GM10266 (cell line): Measurements from ENCODE around the gene PHF21A.

Source experiments
- DNase-seq: peaks from one replicate; pipeline ENCODE4 v3.0.0; 2012; ENCODE audit errors: extremely low spot score
- CTCF ChIP-seq: IDR thresholded peaks from 2 replicates; pipeline ENCODE4 v1.5.1; 2012; ENCODE audit warnings: mild to moderate bottlenecking, low read depth; ENCODE audit not compliant: control insufficient read depth, insufficient read depth; ENCODE audit errors: missing control alignments

Gene PHF21A

DNA sequence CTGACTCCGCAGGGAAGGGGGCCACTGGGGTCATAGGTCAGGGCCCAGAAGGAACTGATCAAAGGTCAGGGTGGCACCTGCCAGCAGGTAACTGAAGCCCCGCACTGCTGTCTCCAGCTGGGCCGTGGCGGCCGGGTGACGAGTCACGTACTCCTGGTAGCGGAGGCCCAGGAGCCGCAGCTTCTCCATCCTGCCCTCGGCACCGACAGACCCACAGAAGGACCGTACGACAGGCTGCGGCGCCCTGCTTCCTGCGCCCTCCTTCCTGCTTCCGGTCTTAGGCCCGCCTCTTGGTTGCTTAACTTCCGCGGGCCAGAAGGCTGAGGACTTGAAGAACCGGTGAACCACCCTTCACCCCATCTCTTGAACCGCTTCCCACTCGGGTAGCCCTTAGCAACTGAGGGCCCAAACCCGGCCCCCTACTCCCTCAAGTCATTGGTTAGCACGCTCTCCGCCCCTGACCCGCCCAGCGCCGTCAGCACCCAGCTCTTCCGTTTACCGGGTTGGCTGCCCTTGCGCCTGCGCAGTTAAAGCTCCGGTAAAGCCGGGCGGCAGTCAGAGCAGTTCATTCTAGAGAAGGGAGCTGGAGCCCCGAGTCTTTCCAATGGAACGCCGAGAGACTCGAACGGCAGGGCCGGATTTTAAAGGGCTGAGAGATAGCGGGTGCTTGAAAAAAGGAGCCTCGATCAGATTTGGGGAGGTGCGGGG, 203.5 kb downstream of the PHF21A start, which contains the start of gene PEX16:
Gene PEX16 (minus strand): TSS at position 255 of the 708 bp plus-strand sequence. CDS start 66 bp downstream, at position 189.
- no peak for TF ChIP-seq CTCF
- peak; percentile 98 for DNase-seq

GRCh38 chr11:45917286-45917622, 204.0 kb downstream of the PHF21A start:
- peak; percentile 34 for DNase-seq
- no peak for TF ChIP-seq CTCF

DNA sequence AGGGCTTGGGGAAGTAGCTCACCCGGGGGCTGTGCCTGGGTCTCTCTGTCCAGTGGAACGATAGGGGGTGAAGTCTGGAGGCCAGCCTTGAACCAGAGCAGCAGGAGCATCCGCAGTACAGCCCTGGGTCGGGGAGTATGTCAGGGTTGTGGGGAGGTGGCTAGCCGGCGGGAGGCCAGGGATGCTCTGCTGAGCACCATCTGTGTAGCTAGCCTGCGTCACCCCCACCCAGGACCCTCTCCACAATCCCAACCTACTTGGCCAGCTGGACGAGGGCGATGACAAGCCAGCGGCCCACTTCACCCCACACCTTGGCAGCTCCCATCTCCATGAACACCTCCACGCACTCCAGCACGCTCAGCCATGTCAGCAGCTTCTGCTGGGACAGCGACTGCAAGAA, 205.8 kb downstream of the PHF21A start:
- DNase-seq, result no peak
- no peak for TF ChIP-seq CTCF

DNA sequence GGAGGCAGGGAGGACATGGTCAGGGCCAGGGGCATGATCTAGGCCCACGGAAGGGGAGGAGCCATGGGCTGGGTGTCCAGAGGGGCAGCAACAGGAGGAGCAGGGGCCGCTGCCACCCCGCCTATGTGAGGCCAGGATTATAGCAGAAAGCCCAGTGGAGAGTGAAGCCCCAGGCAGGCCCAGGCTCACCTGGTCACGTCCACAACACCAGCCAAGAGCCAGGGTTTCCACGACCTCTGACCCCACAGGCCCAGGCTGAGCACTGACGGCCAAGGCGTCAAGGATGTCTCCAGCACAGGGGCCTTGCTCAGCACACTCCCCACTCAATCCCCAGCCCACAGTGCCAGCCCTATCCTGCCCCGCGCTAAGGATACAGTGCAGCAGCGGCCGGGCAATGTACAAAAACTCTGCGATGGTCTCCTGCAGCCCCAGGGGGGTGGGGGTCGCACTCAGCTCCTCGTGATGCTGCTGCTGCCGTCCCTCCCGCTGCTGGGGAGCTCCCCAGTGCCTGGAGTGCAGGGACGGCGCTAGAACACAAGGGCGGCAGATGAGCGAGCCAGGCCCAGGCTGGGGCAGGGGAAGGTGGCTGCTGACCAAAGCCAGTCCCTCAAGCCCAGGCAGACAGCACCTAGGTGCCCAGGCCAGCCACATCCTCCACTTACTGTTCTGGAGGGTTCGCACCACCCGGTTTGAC, 207.2 kb downstream of the PHF21A start:
- no peak for DNase-seq
- no peak for TF ChIP-seq CTCF

DNA sequence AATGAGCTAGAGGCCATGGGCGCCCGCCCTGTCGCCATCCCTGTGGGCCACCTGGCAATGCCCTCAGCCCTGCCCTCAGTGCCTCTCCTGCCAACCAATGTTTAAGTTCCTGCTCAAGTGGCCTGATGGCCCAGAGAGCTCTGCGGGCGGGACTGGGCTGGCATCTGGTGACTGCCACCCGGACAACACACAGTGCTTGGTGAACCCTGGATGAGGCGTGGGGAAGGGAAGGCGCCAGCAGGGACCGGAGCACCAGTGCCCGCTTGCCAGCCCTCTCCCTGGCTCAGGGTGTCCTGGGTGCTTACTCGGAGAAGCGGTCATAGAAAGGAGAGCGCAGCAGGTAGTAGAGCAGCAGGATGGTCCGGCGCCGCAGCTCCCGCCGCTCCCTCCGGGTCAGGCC, 207.7 kb downstream of the PHF21A start:
- DNase-seq, result no peak
- no peak for TF ChIP-seq CTCF

DNA sequence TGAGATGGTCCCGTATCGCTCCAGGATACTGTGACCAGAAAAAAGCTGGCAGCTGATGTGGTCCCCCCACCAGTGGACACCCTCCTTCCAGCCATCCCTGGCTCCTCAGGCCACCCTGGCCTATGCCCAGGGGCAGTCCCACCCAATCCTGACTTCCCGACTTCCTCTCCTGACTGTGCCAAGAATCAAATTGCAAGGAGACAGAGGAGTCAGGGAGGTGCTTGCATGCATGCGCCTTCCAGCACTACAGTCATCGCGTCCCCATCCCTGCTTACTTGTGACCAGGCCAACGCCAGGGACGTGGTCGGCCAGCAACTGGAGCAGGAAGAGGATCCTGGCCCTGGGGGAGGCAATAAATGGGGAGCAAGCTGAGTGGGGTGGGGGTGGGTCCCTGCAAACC, 210.6 kb downstream of the PHF21A start:
- no peak for TF ChIP-seq CTCF
- DNase-seq, result no peak
